GM12878 (cell line): ENCODE measurements around the gene SHROOM2. TPM values are rescaled to one million over a fixed set of nuclear protein-coding genes. Genes with fewer than 3 reads are reported as not detected.

Source experiments
- ATAC-seq: fragments of 200-7000 bp; cut with Tn5 transposase; 3 replicates; pipeline ENCODE4 v1.9.1; 2020; ENCODE audit warnings: mild to moderate bottlenecking, moderate library complexity
- BruUV-seq: library from RNA; stranded (reverse); fragments of 400-500 nt; replicated peaks from 2 replicates; lab custom pipeline; 2021; lab: Mats Ljungman, UMichigan
- CTCF ChIA-PET: fragments of 300-600 bp; sonication (Branson Sonifier 250); formaldehyde crosslinking; extraction: SDS; loops from one replicate; lab custom pipeline; 2021; ENCODE audit warnings: inconsistent platforms; lab: Yijun Ruan, JAX
- POLR2A ChIA-PET: fragments of 350-600 bp; formaldehyde crosslinking; extraction: SDS; loops from one replicate; lab custom pipeline; 2021; ENCODE audit warnings: inconsistent platforms; lab: Charles Lee
- RAD21 ChIA-PET: fragments of 300-600 bp; sonication (Branson Sonifier 250); formaldehyde crosslinking; loops from one replicate; lab custom pipeline; 2023; ENCODE audit warnings: antibody characterized with exemption; ENCODE audit not compliant: unreplicated experiment; lab: Charles Lee
- SMC1A ChIA-PET: fragments of 300-600 bp; sonication (Branson Sonifier 250); formaldehyde crosslinking; loops from one replicate; lab custom pipeline; 2023; ENCODE audit not compliant: unreplicated experiment, uncharacterized antibody; lab: Charles Lee
- DNase-seq: peaks from one replicate; pipeline ENCODE4 v3.0.0-alpha.2; 2011; ENCODE audit warnings: low read depth, low spot score
- FAIRE-seq: peaks from 3 replicates; lab custom pipeline; 2011; peaks lifted over from hg19 to GRCh38; lab: Jason Lieb, UNC
- H2AFZ ChIP-seq: 2 replicates; pipeline ENCODE4 v1.6.0; 2011; ENCODE audit warnings: low read depth, low read length, control low read depth; ENCODE audit not compliant: control insufficient read depth
- H3K27ac ChIP-seq: 2 replicates; pipeline ENCODE4 v1.5.1; 2011; ENCODE audit warnings: control low read depth; ENCODE audit not compliant: control insufficient read depth, insufficient read depth
- H3K27me3 ChIP-seq, 2 experiments: replicated peaks in 1 of 2; 2 replicates each; pipeline versions ENCODE4 v1.6.0 to v1.6.1; 2011; ENCODE audit warnings: low read length in 1 of 2; ENCODE audit not compliant: control insufficient read depth in 2 of 2, insufficient read depth in 2 of 2
- H3K36me3 ChIP-seq, 2 experiments: 2 replicates each; pipeline ENCODE4 v1.5.1; 2011; ENCODE audit warnings: low read length in 1 of 2; ENCODE audit not compliant: control insufficient read depth in 2 of 2, insufficient read depth in 2 of 2
- H3K4me1 ChIP-seq: 2 replicates; pipeline ENCODE4 v1.6.1; 2011; ENCODE audit warnings: mild to moderate bottlenecking, low read length, moderate library complexity, mixed read lengths; ENCODE audit not compliant: control insufficient read depth, insufficient read depth
- H3K4me2 ChIP-seq: 2 replicates; pipeline ENCODE4 v1.6.0; 2011; ENCODE audit warnings: control low read depth; ENCODE audit not compliant: control insufficient read depth, insufficient read depth
- H3K4me3 ChIP-seq: fragments of 200-600 bp; sonication (generic); 2 replicates; pipeline ENCODE4 v1.5.1; 2016
- H3K79me2 ChIP-seq: 2 replicates; pipeline ENCODE4 v1.6.0; 2011; ENCODE audit warnings: low read length; ENCODE audit not compliant: control insufficient read depth, insufficient read depth
- H3K9ac ChIP-seq: 2 replicates; pipeline ENCODE4 v1.8.0; 2011; ENCODE audit warnings: low read length, control low read depth, mixed read lengths; ENCODE audit not compliant: control insufficient read depth, insufficient read depth
- H3K9me3 ChIP-seq: replicated peaks from 3 replicates; pipeline ENCODE4 v1.5.1; 2011; ENCODE audit warnings: mild to moderate bottlenecking, low read length; ENCODE audit not compliant: control insufficient read depth, insufficient read depth
- H4K20me1 ChIP-seq: 2 replicates; pipeline ENCODE4 v1.6.0; 2011; ENCODE audit not compliant: control insufficient read depth, insufficient read depth
- ATF7 ChIP-seq: fragments of 450-650 bp; IDR thresholded peaks from 2 replicates; pipeline ENCODE4 v1.6.1; 2016; ENCODE audit warnings: low read depth, mild to moderate bottlenecking
- BACH1 ChIP-seq: fragments of 450-650 bp; IDR thresholded peaks from 2 replicates; pipeline ENCODE4 v1.6.1; 2017; ENCODE audit warnings: mild to moderate bottlenecking, borderline replicate concordance
- CHD1 ChIP-seq: IDR thresholded peaks from 2 replicates; pipeline ENCODE4 v1.6.1; 2012; ENCODE audit warnings: low read depth, low read length, improper control_type of control experiment
- DPF2 ChIP-seq: fragments of 450-650 bp; IDR thresholded peaks from 2 replicates; pipeline ENCODE4 v1.6.1; 2017; ENCODE audit warnings: mild to moderate bottlenecking
- EP300 ChIP-seq, 2 experiments: fragments of 150-350 bp in 1 of 2; IDR thresholded peaks; 2 replicates each; pipeline ENCODE4 v1.6.1; 2011 to 2012; ENCODE audit warnings: low read depth in 2 of 2, low read length in 2 of 2, borderline replicate concordance in 1 of 2, improper control_type of control experiment in 1 of 2, inconsistent platforms in 1 of 2; ENCODE audit not compliant: control insufficient read depth in 1 of 2
- HDGF ChIP-seq: fragments of 450-650 bp; IDR thresholded peaks from 2 replicates; pipeline ENCODE4 v1.6.1; 2016; ENCODE audit warnings: antibody characterized with exemption
- IKZF2 ChIP-seq, 2 experiments: fragments of 450-650 bp; IDR thresholded peaks; 2 replicates each; pipeline ENCODE4 v1.6.1; 2017; ENCODE audit warnings: mild to moderate bottlenecking in 2 of 2, moderate library complexity in 2 of 2
- NFIC ChIP-seq: IDR thresholded peaks from 2 replicates; pipeline ENCODE4 v1.6.1; 2012; ENCODE audit warnings: low read depth, mild to moderate bottlenecking, inconsistent platforms, low read length, moderate library complexity
- NRF1 ChIP-seq: conservative IDR thresholded peaks from 2 replicates; pipeline ENCODE4 v1.6.1; 2011; ENCODE audit warnings: mild to moderate bottlenecking, low read depth, low read length, improper control_type of control experiment
- RFX5 ChIP-seq: IDR thresholded peaks from 2 replicates; pipeline ENCODE4 v1.6.1; 2011; ENCODE audit warnings: low read depth, low read length, improper control_type of control experiment
- SMAD5 ChIP-seq: IDR thresholded peaks from 2 replicates; pipeline ENCODE4 v1.6.1; 2016; ENCODE audit warnings: antibody characterized with exemption, low read depth
- TBL1XR1 ChIP-seq: IDR thresholded peaks from 2 replicates; pipeline ENCODE4 v1.6.1; 2012; ENCODE audit warnings: low read depth, low read length, improper control_type of control experiment
- YBX1 ChIP-seq: fragments of 450-650 bp; IDR thresholded peaks from 2 replicates; pipeline ENCODE4 v1.6.1; 2016; ENCODE audit warnings: antibody characterized with exemption
- ZNF622 ChIP-seq: fragments of 450-650 bp; IDR thresholded peaks from 2 replicates; pipeline ENCODE4 v1.6.1; 2017; ENCODE audit warnings: mild to moderate bottlenecking, inconsistent platforms
- WGBS: methylation state at CpG from one replicate; pipeline ENCODE4 v1.1.6; 2016; ENCODE audit warnings: low lambda C conversion rate; ENCODE audit not compliant: insufficient replicate concordance, insufficient coverage; ENCODE audit errors: missing lambda C conversion rate; 5-methylcytosine and 5-hydroxymethylcytosine counted together
- in situ Hi-C: fragments of 300-500 bp; cut with MboI; formaldehyde crosslinking; loops from 9 replicates; pipeline ENCODE4 v1.14.3; 2018; ENCODE audit warnings: mixed read lengths
- intact Hi-C: fragments of 100-400 bp; cut with micrococcal nuclease; formaldehyde crosslinking; loops from one replicate; pipeline ENCODE4 v1.14.2; 2022; ENCODE audit not compliant: unreplicated experiment
- polyA plus RNA-seq, 11 experiments: library from polyadenylated mRNA; depleted of rRNA in 4 of 11; unstranded in 6 of 11; stranded (reverse) in 5 of 11; fragments of >200 nt; fragmentation: Nextera tagmentation in 4 of 11; fragmentation: Illumina TruSeq in 1 of 11; extraction: Ambion mirVana in 4 of 11; extraction: Trizol in 1 of 11; gene quantifications; 1 replicate in 1 of 11; 2 replicates in 10 of 11; pipeline versions ENCODE4 v1.2.1 to v1.2.3, GENCODE V29; 2011 to 2016; ENCODE audit warnings: inconsistent platforms in 2 of 11, missing spikeins in 2 of 11, low read depth in 1 of 11
- total RNA-seq, 4 experiments: library from RNA; depleted of rRNA in 3 of 4; stranded (reverse); fragments of >200 nt in 3 of 4; fragmentation: Illumina TruSeq in 1 of 4; extraction: Trizol in 1 of 4; gene quantifications; 2 replicates each; pipeline versions ENCODE4 v1.2.1 to v1.2.3, GENCODE V29; 2013 to 2021
- TF ChIP-seq, protein P1 (sequence below): IDR thresholded peaks from 2 replicates; pipeline ENCODE4 v1.6.1; 2011; ENCODE audit warnings: low read depth, mild to moderate bottlenecking, low read length, moderate library complexity, borderline replicate concordance; ENCODE audit errors: extremely low read depth
- TF ChIP-seq, protein P2 (sequence below), 3 experiments: IDR thresholded peaks in 2 of 3; conservative IDR thresholded peaks in 1 of 3; 2 replicates each; pipeline ENCODE4 v1.5.1; 2011; ENCODE audit warnings: low read depth in 3 of 3, low read length in 3 of 3, mild to moderate bottlenecking in 3 of 3, control low read depth in 2 of 3, moderate library complexity in 2 of 3, inconsistent platforms in 1 of 3, mixed read lengths in 1 of 3; ENCODE audit not compliant: control insufficient read depth in 2 of 3, insufficient read depth in 1 of 3; ENCODE audit errors: extremely low read depth in 1 of 3

The SHROOM2 gene
- total and polyA plus RNA-seq, 10 of the 15 experiments (the other 5 are each of a cell fraction or from before 2014, with no cell fraction given) = under 0.01 to 0.15 (median 0.09) TPM; not detected in 2

DNA sequence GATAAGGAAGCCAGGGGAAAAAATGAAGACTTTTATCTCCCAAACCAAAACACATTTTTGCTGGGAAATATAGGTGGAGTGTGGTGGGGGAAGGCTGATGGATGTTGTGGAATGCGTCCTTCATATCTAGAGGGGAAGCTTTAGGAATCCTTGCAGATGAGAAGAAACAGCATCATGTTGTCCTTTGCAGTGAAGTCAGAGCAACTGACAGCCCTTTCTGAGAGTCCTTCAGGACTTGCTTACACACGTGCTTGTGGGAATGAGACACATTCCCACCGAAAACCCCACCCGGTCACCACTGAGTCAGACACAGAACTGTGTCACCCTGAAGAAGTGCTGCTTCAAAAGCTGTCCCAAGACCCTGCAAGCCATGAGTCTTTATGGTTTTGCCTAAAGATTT is 81.5 kb downstream of the SHROOM2 start:
- H3K9ac ChIP-seq = no peak overlapping the region
- no peak overlapping the region for H2AFZ ChIP-seq
- BruUV-seq = no TSS peak

More for the DNA sequence above, 81.5 kb downstream of the SHROOM2 start:
- H3K79me2 ChIP-seq = no peaks in the 10 kb centered on the region
- in situ Hi-C loops (no loop called here), intact Hi-C loops (no loop called here)
- TF ChIP-seq BACH1 (no peak), YBX1 (no peak), TBL1XR1 (no peak), NFIC (no peak), RFX5 (no peak), NRF1 (no peak), CHD1 (no peak), IKZF2 (IDR thresholded peaks at IDR 0.05) (no peak), ZNF622 (no peak), SMAD5 (no peak), ATF7 (no peak), EP300 (IDR thresholded peaks at IDR 0.05; ENCODE audit: borderline replicate concordance in 1 of 2, control insufficient read depth in 1 of 2, low read depth in 2 of 2, low read length in 2 of 2) (no peak), DPF2 (no peak), HDGF (no peak)
- TF ChIP-seq, protein P1, sequence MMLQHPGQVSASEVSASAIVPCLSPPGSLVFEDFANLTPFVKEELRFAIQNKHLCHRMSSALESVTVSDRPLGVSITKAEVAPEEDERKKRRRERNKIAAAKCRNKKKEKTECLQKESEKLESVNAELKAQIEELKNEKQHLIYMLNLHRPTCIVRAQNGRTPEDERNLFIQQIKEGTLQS = no peak
- TF ChIP-seq, protein P2, sequence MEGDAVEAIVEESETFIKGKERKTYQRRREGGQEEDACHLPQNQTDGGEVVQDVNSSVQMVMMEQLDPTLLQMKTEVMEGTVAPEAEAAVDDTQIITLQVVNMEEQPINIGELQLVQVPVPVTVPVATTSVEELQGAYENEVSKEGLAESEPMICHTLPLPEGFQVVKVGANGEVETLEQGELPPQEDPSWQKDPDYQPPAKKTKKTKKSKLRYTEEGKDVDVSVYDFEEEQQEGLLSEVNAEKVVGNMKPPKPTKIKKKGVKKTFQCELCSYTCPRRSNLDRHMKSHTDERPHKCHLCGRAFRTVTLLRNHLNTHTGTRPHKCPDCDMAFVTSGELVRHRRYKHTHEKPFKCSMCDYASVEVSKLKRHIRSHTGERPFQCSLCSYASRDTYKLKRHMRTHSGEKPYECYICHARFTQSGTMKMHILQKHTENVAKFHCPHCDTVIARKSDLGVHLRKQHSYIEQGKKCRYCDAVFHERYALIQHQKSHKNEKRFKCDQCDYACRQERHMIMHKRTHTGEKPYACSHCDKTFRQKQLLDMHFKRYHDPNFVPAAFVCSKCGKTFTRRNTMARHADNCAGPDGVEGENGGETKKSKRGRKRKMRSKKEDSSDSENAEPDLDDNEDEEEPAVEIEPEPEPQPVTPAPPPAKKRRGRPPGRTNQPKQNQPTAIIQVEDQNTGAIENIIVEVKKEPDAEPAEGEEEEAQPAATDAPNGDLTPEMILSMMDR (IDR thresholded peaks at IDR 0.05 in 2 of 3, conservative IDR thresholded peaks at IDR 0.05 in 1 of 3; ENCODE audit: control insufficient read depth in 2 of 3, extremely low read depth in 1 of 3, insufficient read depth in 1 of 3, low read depth in 3 of 3, low read length in 3 of 3) = no peak
- SMC1A ChIA-PET = no interaction called here
- H3K4me1 ChIP-seq = no peaks in the 10 kb centered on the region
- CTCF ChIA-PET = interaction anchor here (0.6 kb wide), 1 partner anchor 1051 kb away, joined by 3 read pairs; no protein-coding TSS in a partner anchor
- H4K20me1 ChIP-seq = no peaks in the 10 kb centered on the region
- FAIRE-seq (no peak), DNase-seq (no peak), ATAC-seq (no peak)
- no peak overlapping the region for H3K4me2 ChIP-seq
- 43% methylated on average over 4 of the region's 4 CpGs for WGBS
- RAD21 ChIA-PET = interaction anchor here (1.2 kb wide), 1 partner anchor 121 kb away, joined by 3 read pairs; no protein-coding TSS in a partner anchor
- H3K36me3 ChIP-seq = no peaks in the 10 kb centered on the region
- H3K9me3 ChIP-seq = no peaks in the 10 kb centered on the region
- H3K4me3 ChIP-seq = no peak overlapping the region
- H3K27me3 ChIP-seq = no peaks in the 10 kb centered on the region
- no peak overlapping the region for H3K27ac ChIP-seq
- POLR2A ChIA-PET = no interaction called here
